Activated CD8-positive, alpha-beta memory T cell treated with anti-CD3 and anti-CD28 coated beads for 36 hours (primary cell): ENCODE results near the gene INO80C. TPM values are rescaled to one million over a fixed set of nuclear protein-coding genes. Genes with fewer than 3 reads are reported as not detected.

ENCODE experiments used
- total RNA-seq, 2 experiments: library from RNA; stranded (reverse); gene quantifications; one replicate each; pipeline ENCODE4 v1.2.3, GENCODE V29; 2021

INO80C gene
- total RNA-seq, 2 experiments from 2014 or later: 29.3 to 32.7 TPM

Other genes starting within 250 kb of the INO80C start
- gene ZSCAN30, start 207.7 kb downstream of the INO80C start, total RNA-seq: 10 to 100 TPM; 11.3 to 13.1 TPM
- gene ZNF24, start 153.5 kb downstream of the INO80C start, total RNA-seq: 10 to 100 TPM; 47.7 to 48.8 TPM
- gene ZNF396, start 120.6 kb downstream of the INO80C start, total RNA-seq: 1 to 10 TPM in 1 of 2 experiments, under 1 TPM in 1; 0.99 to 1.1 TPM
- 10 to 100 TPM; 52.5 to 53.4 TPM for gene GALNT1, start 83.8 kb upstream of the INO80C start, total RNA-seq